ENCODE data around the gene SPATA18.

DNA sequence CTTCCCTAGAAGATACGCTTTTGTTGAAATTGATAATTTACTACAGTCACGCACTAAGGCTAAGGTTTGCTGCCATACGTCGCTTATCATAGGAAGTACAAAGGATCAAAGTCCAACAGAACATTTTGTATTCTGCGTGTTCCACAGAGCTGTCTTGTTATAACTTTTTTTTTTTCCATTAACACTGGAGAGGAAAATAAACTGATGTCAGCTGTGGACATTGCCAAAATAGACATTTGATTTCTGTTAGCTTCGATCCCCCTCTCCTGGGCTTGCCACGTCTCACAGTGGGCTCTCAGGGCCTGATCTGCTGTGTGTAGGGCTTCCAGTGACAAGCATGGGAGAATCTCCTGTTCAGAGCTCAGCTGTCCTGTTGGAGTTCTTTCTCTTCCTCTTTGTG lies 93.3 kb downstream of the SPATA18 start:
- TF ChIP-seq, protein P1, sequence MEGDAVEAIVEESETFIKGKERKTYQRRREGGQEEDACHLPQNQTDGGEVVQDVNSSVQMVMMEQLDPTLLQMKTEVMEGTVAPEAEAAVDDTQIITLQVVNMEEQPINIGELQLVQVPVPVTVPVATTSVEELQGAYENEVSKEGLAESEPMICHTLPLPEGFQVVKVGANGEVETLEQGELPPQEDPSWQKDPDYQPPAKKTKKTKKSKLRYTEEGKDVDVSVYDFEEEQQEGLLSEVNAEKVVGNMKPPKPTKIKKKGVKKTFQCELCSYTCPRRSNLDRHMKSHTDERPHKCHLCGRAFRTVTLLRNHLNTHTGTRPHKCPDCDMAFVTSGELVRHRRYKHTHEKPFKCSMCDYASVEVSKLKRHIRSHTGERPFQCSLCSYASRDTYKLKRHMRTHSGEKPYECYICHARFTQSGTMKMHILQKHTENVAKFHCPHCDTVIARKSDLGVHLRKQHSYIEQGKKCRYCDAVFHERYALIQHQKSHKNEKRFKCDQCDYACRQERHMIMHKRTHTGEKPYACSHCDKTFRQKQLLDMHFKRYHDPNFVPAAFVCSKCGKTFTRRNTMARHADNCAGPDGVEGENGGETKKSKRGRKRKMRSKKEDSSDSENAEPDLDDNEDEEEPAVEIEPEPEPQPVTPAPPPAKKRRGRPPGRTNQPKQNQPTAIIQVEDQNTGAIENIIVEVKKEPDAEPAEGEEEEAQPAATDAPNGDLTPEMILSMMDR (IDR thresholded peaks at IDR 0.05 in 4 of 5, conservative IDR thresholded peaks at IDR 0.05 in 1 of 5) = no peak
- TF ChIP-seq POLR2A (IDR thresholded peaks at IDR 0.05) = no peak
